Heart right ventricle (tissue), 16 donors: ENCODE results near the gene PDE4D. TPM values are rescaled to one million over a fixed set of nuclear protein-coding genes. Genes with fewer than 3 reads are reported as not detected.

Source experiments
- ATAC-seq, 8 donors: fragments of 200-7000 bp; cut with Tn5 transposase; one replicate each; pipeline ENCODE4 v1.9.1; 2020; ENCODE audit warnings: mild to moderate bottlenecking in 8 of 8, moderate library complexity in 8 of 8, moderate number of reproducible peaks in 1 of 8
- DNase-seq, 2 donors: peaks; one replicate each; pipeline ENCODE4 v3.0.0-alpha.2; 2020
- H3K27ac ChIP-seq, 10 donors: fragments of 200-600 bp; sonication (generic) in 2 of 10; one replicate each; pipeline versions ENCODE4 v1.5.0 to v1.8.0; 2020 to 2022; ENCODE audit warnings: mild to moderate bottlenecking in 3 of 10
- H3K27me3 ChIP-seq, 7 donors: fragments of 200-600 bp; one replicate each; pipeline ENCODE4 v1.8.0; 2021 to 2022; ENCODE audit warnings: mild to moderate bottlenecking in 2 of 7
- H3K36me3 ChIP-seq, 9 donors: fragments of 200-600 bp; sonication (generic) in 1 of 9; one replicate each; pipeline versions ENCODE4 v1.5.0 to v1.8.0; 2020 to 2022; ENCODE audit warnings: mild to moderate bottlenecking in 2 of 9
- H3K4me1 ChIP-seq, 9 donors: fragments of 200-600 bp; sonication (generic) in 1 of 9; one replicate each; pipeline versions ENCODE4 v1.5.0 to v1.8.0; 2020 to 2022; ENCODE audit warnings: mild to moderate bottlenecking in 4 of 9
- H3K4me3 ChIP-seq, 10 donors: fragments of 200-600 bp; sonication (generic) in 2 of 10; one replicate each; pipeline versions ENCODE4 v1.5.0 to v1.8.0; 2020 to 2022; ENCODE audit warnings: mild to moderate bottlenecking in 7 of 10, moderate library complexity in 2 of 10
- H3K9me3 ChIP-seq, 11 donors: fragments of 200-600 bp in 10 of 11; sonication (generic) in 2 of 11; one replicate each; pipeline versions ENCODE4 v1.5.0 to v1.8.0; 2013 to 2022; ENCODE audit warnings: mild to moderate bottlenecking in 2 of 11, control low read depth in 1 of 11, moderate library complexity in 1 of 11
- WGBS, 2 donors: extraction: QIAGEN DNeasy Blood & Tissue Kit; methylation state at CpG; one replicate each; pipeline ENCODE4 v1.1.7; 2013; ENCODE audit warnings: inconsistent platforms in 1 of 2; 5-methylcytosine and 5-hydroxymethylcytosine counted together
- intact Hi-C, 10 donors: fragments of 100-400 bp; cut with DNase I; formaldehyde crosslinking; loops; one replicate each; pipeline versions ENCODE4 v1.11.1 to v1.14.2; 2022
- polyA plus RNA-seq, 2 donors: library from polyadenylated mRNA; stranded (reverse); fragments of 200-250 nt; gene quantifications; one replicate each; pipeline ENCODE4 v1.2.3, GENCODE V29; 2013
- total RNA-seq, 10 donors: library from RNA; stranded (reverse); fragmentation: NEBNext Ultra II Directional in 3 of 10; extraction: Animal tissue kit (Norgen Biotek cat#: 25700) in 3 of 10; gene quantifications; one replicate each; pipeline versions ENCODE4 v1.2.1 to v1.2.4, GENCODE V29; 2021 to 2023
- TF ChIP-seq, protein P1 (sequence below), 9 donors: fragments of 200-600 bp; sonication (generic) in 2 of 9; IDR thresholded peaks; one replicate each; pipeline versions ENCODE4 v1.5.0 to v1.8.0; 2021 to 2022; ENCODE audit warnings: antibody characterized with exemption in 9 of 9, mild to moderate bottlenecking in 5 of 9, moderate library complexity in 1 of 9
- donor health status: Arrhythmogenic right ventricular cardiomyopathy.
- donor health status: ischemic (EF 13 %, LVEDD 7.1; RV severe dilation, severe dysfunction).
- donor health status: healthy with polysubstance abuse.
- donor health status: DM: no; HTN: yes; CAD: no.
- donor health status: DM: no; HTN: no; CAD: no.
- donor health status: ischemic (EF 25% LVEDD 6.9; RV normal size, moderate dysfunction).
- donor health status: ischemic (EF 25% LVEDD 5.7; RV mildly dilated, moderate dysfunction).
- donor health status: healthy.
- donor health status: DM: yes; HTN: yes; CAD: no.
- donor health status: Ischemic cardiomyopathy.
- donor health status: ischemic (EF 35%, LVEDD 5.7; RV mildly dilated, moderate dysfunction).
- donor health status: nonischemic (EF 11% LVEDD 7.7; RV severe dilation, severe dysfunction).
- donor health status: DM: yes; HTN: yes; CAD: no.
- donor health status: PGD.
- donor health status: ischemic (EF 29% LVEDD 5.4; RV normal size, mild dysfunction).
- donor health status: nonischemic (EF 23%, LVEDD 6.1; RV moderate dilation, normal function).

Gene PDE4D
- total and polyA plus RNA-seq, 12 donors = 5.8 to 83.2 (median 39.5) TPM

GRCh38 chr5:59484618-59485017 is 408.9 kb downstream of the PDE4D start:
- no peak for DNase-seq
- no peak overlapping the region for H3K4me3 ChIP-seq
- no peak overlapping the region for H3K27ac ChIP-seq
- intact Hi-C loops = no loop called here
- H3K27me3 ChIP-seq = no peaks in the 10 kb centered on the region
- H3K9me3 ChIP-seq = no peaks in the 10 kb centered on the region
- TF ChIP-seq, protein P1, sequence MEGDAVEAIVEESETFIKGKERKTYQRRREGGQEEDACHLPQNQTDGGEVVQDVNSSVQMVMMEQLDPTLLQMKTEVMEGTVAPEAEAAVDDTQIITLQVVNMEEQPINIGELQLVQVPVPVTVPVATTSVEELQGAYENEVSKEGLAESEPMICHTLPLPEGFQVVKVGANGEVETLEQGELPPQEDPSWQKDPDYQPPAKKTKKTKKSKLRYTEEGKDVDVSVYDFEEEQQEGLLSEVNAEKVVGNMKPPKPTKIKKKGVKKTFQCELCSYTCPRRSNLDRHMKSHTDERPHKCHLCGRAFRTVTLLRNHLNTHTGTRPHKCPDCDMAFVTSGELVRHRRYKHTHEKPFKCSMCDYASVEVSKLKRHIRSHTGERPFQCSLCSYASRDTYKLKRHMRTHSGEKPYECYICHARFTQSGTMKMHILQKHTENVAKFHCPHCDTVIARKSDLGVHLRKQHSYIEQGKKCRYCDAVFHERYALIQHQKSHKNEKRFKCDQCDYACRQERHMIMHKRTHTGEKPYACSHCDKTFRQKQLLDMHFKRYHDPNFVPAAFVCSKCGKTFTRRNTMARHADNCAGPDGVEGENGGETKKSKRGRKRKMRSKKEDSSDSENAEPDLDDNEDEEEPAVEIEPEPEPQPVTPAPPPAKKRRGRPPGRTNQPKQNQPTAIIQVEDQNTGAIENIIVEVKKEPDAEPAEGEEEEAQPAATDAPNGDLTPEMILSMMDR (IDR thresholded peaks at IDR 0.05) = no peak
- peaks cover 0 to 11% (median 0%) of the 10 kb centered on the region in 9 donors for H3K4me1 ChIP-seq
- 82 to 88% methylated on average over 2 of the region's 2 CpGs for WGBS, 2 donors
- no peak for ATAC-seq
- no peaks in the 10 kb centered on the region for H3K36me3 ChIP-seq

DNA sequence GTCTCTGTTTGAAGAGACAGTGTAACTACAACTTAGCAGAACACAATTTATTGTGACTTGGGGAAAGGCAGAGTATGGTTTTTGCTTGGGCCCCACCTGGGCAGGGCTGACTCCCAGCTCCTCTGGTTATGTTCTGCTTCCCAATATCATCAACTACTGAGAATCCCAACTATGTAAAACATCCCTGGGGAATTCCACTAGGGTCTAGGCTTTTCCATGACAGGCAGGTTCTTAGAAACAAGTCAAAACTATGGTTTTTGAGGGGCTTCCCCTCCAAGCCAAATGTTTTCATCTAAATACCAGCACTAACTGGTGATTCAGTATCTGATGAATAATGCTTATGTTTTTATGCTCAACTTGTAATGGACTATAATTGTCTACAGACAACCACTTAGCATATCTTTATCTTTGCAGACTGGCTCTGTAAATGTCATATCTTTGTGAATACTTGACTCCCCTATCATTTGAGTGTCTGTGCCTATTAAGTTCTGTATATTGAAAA is 409.5 kb downstream of the PDE4D start:
- no peak overlapping the region for H3K4me3 ChIP-seq
- H3K27me3 ChIP-seq = no peaks in the 10 kb centered on the region
- H3K27ac ChIP-seq = no peak overlapping the region
- TF ChIP-seq, protein P1 (IDR thresholded peaks at IDR 0.05) = no peak
- DNase-seq (no peak), ATAC-seq (no peak)
- peaks cover 0 to 11% (median 0%) of the 10 kb centered on the region in 9 donors for H3K4me1 ChIP-seq
- H3K36me3 ChIP-seq = no peaks in the 10 kb centered on the region
- H3K9me3 ChIP-seq = no peaks in the 10 kb centered on the region
- intact Hi-C loops = no loop called here

- H3K4me1 ChIP-seq = peaks cover 0 to 6% (median 0%) of the 10 kb centered on the region in 9 donors
- ATAC-seq = no peak
- no peaks in the 10 kb centered on the region for H3K27me3 ChIP-seq
- DNase-seq = no peak
- H3K27ac ChIP-seq = no peak overlapping the region
- intact Hi-C loops = no loop called here
- H3K4me3 ChIP-seq = no peak overlapping the region
- H3K9me3 ChIP-seq = no peaks in the 10 kb centered on the region
- no peaks in the 10 kb centered on the region for H3K36me3 ChIP-seq
- WGBS, 2 donors = 48 to 74% methylated on average over 2 of the region's 2 CpGs
- TF ChIP-seq, protein P1 (IDR thresholded peaks at IDR 0.05) = no peak
Measured at GRCh38 chr5:59479086-59479485, 414.4 kb downstream of the PDE4D start.

DNA sequence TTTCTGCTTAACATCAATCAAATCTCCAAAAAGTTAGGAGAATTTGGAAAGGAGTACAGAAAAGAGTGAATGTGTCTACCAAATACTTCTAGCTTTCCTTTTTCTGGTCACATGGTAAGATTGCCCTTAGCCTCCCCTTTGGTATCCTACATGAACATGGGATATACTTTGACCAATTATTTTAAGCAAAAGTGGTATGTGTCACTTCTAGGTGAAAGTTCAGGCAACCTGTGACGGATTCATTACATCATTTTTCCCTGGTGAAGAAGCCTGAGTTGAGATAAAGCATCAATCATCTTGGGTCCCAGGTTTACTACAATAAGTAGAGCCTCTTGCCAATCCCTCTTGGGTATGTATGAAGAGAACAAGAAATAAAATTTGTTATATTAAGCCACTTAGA is 419.2 kb downstream of the PDE4D start:
- no peak overlapping the region for H3K27ac ChIP-seq
- no peaks in the 10 kb centered on the region for H3K36me3 ChIP-seq
- no peak for DNase-seq
- no peak for ATAC-seq
- TF ChIP-seq, protein P1 (IDR thresholded peaks at IDR 0.05) = no peak
- WGBS, 2 donors = 81 to 97% methylated on average over 1 of the region's 1 CpG
- H3K4me3 ChIP-seq = no peak overlapping the region
- H3K27me3 ChIP-seq = no peaks in the 10 kb centered on the region
- intact Hi-C loops = no loop called here
- no peaks in the 10 kb centered on the region for H3K4me1 ChIP-seq
- H3K9me3 ChIP-seq = no peaks in the 10 kb centered on the region
